Glutamatergic neuron (in vitro differentiated cells): Measurements from ENCODE around the gene BTBD16. TPM values are rescaled to one million over a fixed set of nuclear protein-coding genes. Genes with fewer than 3 reads are reported as not detected.

Source experiments
- DNase-seq: peaks from one replicate; pipeline ENCODE4 v3.0.0; 2022
- H3K27ac Mint-ChIP-seq: one replicate; pipeline ENCODE4 v1.8.0; 2020; ENCODE audit warnings: mild to moderate bottlenecking, mixed read lengths, inconsistent platforms; ENCODE audit not compliant: unreplicated experiment
- H3K27me3 Mint-ChIP-seq: one replicate; pipeline ENCODE4 v1.8.0; 2020; ENCODE audit warnings: mild to moderate bottlenecking, moderate library complexity, mixed read lengths, inconsistent platforms; ENCODE audit not compliant: unreplicated experiment
- H3K36me3 Mint-ChIP-seq: one replicate; pipeline ENCODE4 v1.8.0; 2020; ENCODE audit warnings: mild to moderate bottlenecking, mixed read lengths, inconsistent platforms; ENCODE audit not compliant: unreplicated experiment
- H3K4me1 Mint-ChIP-seq: one replicate; pipeline ENCODE4 v1.8.0; 2020; ENCODE audit warnings: mild to moderate bottlenecking, low read depth, mixed read lengths, inconsistent platforms; ENCODE audit not compliant: unreplicated experiment
- H3K4me3 Mint-ChIP-seq: one replicate; pipeline ENCODE4 v1.8.0; 2020; ENCODE audit warnings: mild to moderate bottlenecking, mixed read lengths, inconsistent platforms; ENCODE audit not compliant: unreplicated experiment
- H3K9me3 Mint-ChIP-seq: one replicate; pipeline ENCODE4 v1.8.0; 2020; ENCODE audit warnings: mild to moderate bottlenecking, moderate library complexity, mixed read lengths, inconsistent platforms; ENCODE audit not compliant: unreplicated experiment
- total RNA-seq: library from RNA; stranded (reverse); fragmentation: NEBNext Ultra II Directional; extraction: Animal tissue kit (Norgen Biotek cat#: 25700); gene quantifications from one replicate; pipeline ENCODE4 v1.2.1, GENCODE V29; 2021; ENCODE audit not compliant: unreplicated experiment
- TF ChIP-seq, protein P1 (sequence below): fragments of 200-600 bp; sonication (generic); IDR thresholded peaks from one replicate; pipeline ENCODE4 v1.5.0; 2021; ENCODE audit not compliant: partially characterized antibody, unreplicated experiment

BTBD16 gene
- total RNA-seq, 1 donor from 2014 or later: 0.98 TPM

DNA sequence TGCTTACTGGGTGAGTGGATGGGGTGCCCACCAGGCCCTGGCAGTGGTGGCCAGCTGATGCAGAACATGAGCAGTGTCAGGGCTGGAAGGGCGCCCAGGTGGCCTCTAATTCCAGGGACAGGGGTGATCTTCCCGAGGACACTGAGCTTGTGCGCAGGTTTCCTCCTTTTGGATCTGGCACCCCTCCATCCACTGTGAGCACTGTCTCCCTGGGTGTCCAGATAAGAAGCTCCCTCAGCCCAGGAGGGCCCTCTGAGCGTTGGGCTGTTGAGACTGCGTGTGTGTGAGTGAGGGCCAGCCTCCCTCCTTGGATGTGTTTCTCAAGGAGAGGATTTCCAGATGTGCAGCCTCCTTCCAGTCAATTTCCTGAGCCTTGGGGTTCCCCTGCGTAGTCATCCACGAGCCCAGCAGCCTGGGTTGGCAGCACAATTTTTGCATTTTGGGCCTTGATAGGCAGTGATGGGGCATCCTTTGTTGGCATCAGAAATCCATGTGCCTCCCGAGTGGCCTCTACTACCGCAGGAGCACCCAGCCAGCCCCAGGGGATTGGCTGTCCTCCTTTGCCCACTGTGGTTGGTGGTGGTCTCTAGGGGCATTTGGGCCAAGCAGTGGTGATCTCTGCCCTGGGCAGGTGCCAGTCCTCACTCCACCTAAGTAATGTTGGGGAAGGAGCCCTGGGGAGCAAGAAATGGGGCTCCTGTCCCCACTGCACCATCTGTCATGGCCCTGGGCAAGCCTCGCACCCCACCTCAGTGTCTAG lies 20.9 kb upstream of the BTBD16 start:
- no peak overlapping the region for H3K4me3 Mint-ChIP-seq
- H3K27me3 Mint-ChIP-seq: peaks cover 24% of the 10 kb centered on the region
- TF ChIP-seq, protein P1, sequence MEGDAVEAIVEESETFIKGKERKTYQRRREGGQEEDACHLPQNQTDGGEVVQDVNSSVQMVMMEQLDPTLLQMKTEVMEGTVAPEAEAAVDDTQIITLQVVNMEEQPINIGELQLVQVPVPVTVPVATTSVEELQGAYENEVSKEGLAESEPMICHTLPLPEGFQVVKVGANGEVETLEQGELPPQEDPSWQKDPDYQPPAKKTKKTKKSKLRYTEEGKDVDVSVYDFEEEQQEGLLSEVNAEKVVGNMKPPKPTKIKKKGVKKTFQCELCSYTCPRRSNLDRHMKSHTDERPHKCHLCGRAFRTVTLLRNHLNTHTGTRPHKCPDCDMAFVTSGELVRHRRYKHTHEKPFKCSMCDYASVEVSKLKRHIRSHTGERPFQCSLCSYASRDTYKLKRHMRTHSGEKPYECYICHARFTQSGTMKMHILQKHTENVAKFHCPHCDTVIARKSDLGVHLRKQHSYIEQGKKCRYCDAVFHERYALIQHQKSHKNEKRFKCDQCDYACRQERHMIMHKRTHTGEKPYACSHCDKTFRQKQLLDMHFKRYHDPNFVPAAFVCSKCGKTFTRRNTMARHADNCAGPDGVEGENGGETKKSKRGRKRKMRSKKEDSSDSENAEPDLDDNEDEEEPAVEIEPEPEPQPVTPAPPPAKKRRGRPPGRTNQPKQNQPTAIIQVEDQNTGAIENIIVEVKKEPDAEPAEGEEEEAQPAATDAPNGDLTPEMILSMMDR: no peak
- H3K9me3 Mint-ChIP-seq: peaks cover 26% of the 10 kb centered on the region
- H3K36me3 Mint-ChIP-seq: peaks cover 18% of the 10 kb centered on the region
- no peak for DNase-seq
- no peak overlapping the region for H3K27ac Mint-ChIP-seq
- H3K4me1 Mint-ChIP-seq: peaks cover 22% of the 10 kb centered on the region

DNA sequence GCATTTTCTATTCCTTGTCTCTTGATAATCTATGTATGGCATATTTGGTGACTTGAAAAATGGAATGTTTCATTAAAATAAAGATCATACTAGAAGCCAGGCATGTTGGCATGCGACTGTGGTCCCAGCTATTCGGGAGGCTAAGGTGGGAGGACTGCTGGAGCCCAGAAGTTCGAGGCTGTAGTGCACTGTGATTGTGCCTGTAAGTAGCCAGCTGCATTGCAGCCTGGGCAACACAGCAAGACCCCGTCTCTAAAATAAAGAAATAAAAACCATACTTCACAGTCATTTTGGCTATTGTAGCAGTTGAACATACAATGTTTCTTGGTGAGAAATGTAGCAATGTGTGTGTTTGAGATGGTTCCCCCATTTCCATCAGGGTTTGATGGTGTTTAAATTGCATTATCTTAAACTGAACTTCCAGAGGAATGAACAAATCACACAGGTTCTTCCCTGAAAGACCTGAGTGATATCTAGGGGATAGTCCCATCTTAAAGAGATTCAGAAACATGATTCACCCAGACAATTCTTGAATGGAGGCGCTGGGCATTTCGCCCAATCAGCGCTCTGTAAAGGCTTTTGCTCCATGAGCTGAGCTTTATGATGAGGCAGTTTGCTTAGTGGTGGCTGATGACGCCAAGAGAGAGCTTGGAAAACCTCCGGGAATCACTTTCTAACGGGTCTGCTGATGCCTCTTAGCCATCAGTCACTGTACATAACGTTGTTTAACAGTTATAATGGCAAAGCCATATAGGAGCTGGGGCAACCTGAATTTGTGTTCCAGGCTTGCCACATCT lies 19.4 kb upstream of the BTBD16 start:
- Mint-ChIP-seq H3K27ac (no peak overlapping the region), H3K27me3 (peaks cover 25% of the 10 kb centered on the region), H3K9me3 (peaks cover 26% of the 10 kb centered on the region), H3K4me3 (no peak overlapping the region), H3K4me1 (peaks cover 17% of the 10 kb centered on the region), H3K36me3 (peaks cover 18% of the 10 kb centered on the region)
- DNase-seq: no peak
- TF ChIP-seq, protein P1: no peak

DNA sequence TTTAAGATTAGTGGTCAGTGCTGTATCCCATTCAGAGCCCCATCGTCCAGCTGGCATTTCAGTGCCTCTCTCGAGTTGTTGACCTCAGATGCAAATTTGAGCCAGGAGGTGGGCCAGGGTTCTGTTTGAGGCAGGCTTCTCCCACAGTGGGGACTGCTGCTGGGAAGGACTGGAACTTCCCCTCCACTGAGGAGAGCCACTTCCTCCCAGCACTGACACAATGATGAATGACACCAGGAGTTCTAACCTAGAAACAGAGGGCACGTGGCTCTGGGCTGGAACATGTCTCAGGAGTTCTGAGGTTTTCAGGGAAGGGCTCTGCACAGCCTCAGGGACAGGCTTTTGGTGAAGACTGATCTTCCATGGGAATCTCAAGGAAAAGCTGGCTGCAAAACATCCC lies 18.3 kb upstream of the BTBD16 start:
- peaks cover 22% of the 10 kb centered on the region for H3K27me3 Mint-ChIP-seq
- no peak overlapping the region for H3K27ac Mint-ChIP-seq
- peaks cover 13% of the 10 kb centered on the region for H3K4me1 Mint-ChIP-seq
- H3K36me3 Mint-ChIP-seq: peaks cover 12% of the 10 kb centered on the region
- no peak overlapping the region for H3K4me3 Mint-ChIP-seq
- TF ChIP-seq, protein P1: no peak
- H3K9me3 Mint-ChIP-seq: peaks cover 21% of the 10 kb centered on the region
- DNase-seq: no peak

DNA sequence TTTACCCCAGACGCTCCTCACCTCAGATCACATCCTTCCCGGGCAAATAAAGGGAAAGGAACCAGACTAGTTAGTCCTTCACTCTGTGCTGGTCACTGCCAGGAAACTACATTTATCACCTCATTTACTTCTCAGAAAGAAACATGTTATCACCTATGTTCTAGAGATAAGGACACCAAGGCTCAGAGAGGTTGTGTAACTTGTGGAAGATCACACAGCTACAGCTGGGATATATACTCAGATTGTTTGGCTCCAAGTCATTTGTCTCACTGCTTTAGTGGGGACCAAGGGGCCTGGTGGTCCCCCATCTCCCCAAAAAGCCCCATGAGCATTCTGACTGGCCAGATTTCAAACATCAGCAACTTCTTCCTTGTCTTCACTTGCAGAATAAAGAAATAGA lies 17.5 kb upstream of the BTBD16 start:
- DNase-seq: no peak
- peaks cover 15% of the 10 kb centered on the region for H3K9me3 Mint-ChIP-seq
- H3K27me3 Mint-ChIP-seq: peaks cover 18% of the 10 kb centered on the region
- no peak overlapping the region for H3K27ac Mint-ChIP-seq
- H3K4me3 Mint-ChIP-seq: no peak overlapping the region
- H3K4me1 Mint-ChIP-seq: peaks cover 10% of the 10 kb centered on the region
- TF ChIP-seq, protein P1: no peak
- H3K36me3 Mint-ChIP-seq: peaks cover 4% of the 10 kb centered on the region

DNA sequence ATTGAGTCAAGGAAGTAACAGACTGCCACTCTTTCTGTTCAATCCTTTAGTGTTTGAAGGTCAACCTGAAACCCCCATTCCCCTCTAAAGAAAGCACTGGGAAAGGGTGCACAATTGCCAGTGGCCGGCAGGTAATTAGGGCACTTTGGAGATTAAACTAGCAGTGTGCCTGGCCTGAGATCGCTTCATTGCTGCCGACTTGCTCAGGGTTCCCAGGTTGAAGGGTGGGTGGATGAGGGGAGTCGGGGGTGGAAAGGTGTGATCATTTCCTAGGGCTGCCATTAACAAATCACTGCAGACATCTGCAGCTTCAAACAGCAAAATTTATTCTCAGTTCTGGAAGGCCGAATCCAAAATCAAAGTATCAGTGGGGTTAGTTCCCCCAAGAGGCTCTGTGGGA lies 16.3 kb upstream of the BTBD16 start:
- Mint-ChIP-seq H3K27me3 (peaks cover 8% of the 10 kb centered on the region), H3K4me3 (no peak overlapping the region), H3K9me3 (peaks cover 11% of the 10 kb centered on the region), H3K4me1 (peaks cover 8% of the 10 kb centered on the region), H3K27ac (no peak overlapping the region), H3K36me3 (peaks cover 3% of the 10 kb centered on the region)
- DNase-seq: no peak
- TF ChIP-seq, protein P1: no peak
